ENCODE measurements around the gene AFDN.

DNA sequence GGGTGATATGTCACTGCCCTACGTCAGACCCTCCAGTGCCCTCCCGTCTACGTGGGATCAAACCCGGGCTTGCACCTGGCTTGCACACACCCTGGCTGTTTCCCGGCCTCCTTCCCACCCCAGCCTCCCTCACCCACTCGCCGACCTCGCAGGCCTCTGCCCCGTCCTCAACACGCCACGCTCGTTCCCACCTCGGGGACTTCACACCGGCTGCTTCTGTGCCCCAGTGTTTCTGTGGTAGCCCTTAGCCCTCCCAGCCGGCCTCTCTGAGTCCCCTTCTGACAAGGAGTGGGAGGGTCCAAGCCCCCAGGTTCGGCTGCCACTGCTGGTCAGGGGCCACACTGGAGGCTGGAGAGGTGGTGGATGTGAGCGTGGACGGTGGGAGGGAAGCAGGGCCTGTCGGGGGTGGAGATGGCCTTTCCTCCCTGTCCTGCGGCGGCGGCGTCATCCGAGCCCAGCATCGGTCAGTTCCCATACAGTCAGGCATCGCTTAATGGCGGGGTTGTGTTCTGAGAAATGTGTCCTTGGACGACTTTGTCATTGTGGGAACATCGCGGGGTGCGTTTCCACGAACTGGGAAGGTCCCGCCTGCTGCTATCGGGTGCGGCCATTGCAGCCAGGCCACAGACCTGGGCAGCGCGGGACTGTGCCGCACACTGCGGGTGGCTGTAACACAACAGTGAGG, 159.3 kb downstream of the AFDN start:
- no peak for TF ChIP-seq EZH2 (IDR thresholded peaks at IDR 0.05; ENCODE audit: low read length, missing control alignments)
- TF ChIP-seq CTCF (conservative IDR thresholded peaks at IDR 0.05 in 1 of 2, IDR thresholded peaks at IDR 0.05 in 1 of 2; ENCODE audit: low read depth in 1 of 2, low read length in 2 of 2): no peak
